ENCODE results near the gene CELSR1.
"Not testable (repeated sequence)": the region's sequence is repeated elsewhere in the genome, so short reads cannot be mapped to it uniquely, and the experiment has no call there.

CELSR1 gene

GRCh38 chr22:46415776-46416519, 121.5 kb downstream of the CELSR1 start:
- FAIRE-seq = no peak

DNA sequence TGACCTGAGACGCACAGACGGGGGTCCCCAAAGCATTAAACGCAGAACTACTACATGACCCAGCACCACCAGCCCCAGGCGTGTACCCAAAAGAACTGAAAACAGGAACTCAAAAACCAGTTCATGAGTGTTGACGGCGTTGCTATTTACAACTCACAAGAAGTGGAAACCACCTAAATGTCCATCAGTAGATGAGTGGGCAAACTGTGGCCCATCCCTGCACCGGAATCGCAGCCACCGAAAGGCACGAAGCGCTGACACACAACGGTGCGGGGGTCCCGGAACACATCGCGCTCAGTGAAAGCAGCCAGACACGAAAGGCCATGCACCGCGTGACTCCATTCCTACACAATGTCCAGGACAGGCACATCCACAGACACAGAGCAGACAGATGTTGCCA, 122.7 kb downstream of the CELSR1 start:
- no peak for FAIRE-seq

DNA sequence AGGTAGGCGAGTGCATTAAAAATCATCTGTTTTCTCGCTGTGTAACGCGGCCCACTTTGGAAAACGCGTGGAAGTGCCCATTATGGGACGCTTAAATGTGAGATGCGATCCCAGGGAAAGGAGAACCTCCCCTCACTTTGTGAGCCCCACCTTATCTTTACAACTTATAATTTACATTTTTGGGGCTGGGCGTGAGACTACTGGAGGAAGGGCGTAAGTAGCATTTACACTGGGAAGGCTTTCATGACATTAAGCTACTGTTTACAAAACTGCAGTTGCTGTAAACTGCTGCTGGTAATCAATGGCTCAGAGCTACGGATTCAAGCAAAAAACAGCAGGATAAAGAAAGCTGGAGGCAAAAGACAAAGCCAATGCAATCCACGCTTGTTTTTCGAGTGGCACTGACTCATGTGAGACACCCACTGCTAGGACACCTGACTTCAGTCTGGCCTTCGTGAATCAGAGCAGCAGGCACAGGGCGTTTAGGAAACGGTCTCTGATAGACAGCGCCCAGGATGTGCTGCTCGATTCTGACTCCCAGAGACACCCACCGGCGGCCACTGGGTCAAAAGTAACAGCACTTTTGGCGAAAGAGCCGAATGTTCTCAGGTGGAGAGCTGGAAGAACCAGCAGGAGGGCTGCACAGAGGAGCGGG, 123.6 kb downstream of the CELSR1 start:
- no peak for FAIRE-seq

GRCh38 chr22:46411347-46411746, 126.1 kb downstream of the CELSR1 start:
- FAIRE-seq = no peak

DNA sequence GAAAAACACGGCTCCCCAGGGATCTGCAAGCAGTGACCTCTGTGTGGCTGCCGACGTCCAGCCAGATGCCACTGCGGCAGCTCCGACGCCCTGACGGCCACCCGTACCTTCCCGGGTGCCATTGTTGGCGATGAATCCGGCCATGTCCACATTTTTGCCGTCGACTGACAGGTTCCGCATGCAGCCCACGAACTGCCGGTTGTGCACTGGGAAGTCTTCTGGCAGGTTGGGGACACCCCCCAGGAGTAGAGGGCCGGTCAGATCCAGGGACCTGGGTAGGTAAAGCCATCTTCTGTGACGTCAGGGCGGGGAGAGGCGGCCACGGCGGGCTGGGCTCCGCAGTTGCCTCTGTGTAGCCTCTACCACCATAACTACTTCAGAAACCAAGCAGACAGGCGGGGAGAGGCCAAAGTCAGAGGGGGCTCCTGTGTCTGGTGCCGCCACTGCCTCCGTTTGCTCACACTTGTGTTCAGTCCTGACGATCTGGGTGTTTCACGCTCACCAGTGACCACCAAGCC, 127.1 kb downstream of the CELSR1 start:
- no peak for FAIRE-seq

GRCh38 chr22:46409631-46410210, 127.7 kb downstream of the CELSR1 start:
- FAIRE-seq = no peak

DNA sequence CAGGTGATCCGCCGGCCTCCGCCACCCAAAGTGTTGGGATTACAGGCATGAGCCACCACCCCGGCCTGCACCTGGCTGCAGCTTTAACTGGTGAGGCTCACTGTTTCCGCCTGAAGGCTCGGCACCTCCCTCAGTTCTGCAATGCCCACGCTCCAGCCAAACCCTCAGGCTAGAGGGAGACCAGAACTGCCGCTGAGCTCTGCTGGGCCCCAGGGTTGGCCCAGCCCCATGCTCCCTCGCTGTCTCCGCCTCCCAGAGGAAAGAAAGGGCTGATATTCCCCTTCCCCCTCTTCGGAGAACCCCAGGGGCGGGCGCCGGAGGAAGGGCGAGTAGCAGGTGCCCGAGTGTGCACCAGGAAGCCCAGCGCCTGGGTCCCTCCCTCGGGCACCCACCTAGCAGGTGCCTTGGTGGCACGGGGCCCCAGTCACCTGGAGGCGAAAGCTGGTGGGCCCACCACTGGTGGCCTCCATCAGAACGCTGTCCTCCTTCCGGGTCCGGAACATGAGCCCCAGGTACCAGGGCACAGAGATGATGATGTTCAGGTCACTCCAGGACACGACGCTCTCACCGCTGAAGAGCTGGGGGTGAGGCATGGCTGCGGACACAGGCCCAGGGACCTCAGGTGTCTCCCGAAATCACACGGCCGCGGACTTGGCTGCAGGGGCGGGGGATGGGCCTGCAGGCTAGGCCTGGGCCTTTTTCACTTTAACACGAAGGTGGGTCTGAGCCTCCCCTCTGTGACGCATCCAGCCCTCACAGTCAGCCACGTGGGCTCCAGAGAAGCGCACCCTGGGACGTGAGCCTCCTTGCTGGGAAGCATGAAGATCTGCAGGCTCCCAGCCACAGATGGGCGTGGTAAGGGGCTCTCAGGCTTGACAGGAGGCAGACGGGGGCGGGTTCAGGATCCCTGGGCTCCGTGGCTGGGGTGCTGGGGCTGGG, 128.6 kb downstream of the CELSR1 start:
- FAIRE-seq = no peak

DNA sequence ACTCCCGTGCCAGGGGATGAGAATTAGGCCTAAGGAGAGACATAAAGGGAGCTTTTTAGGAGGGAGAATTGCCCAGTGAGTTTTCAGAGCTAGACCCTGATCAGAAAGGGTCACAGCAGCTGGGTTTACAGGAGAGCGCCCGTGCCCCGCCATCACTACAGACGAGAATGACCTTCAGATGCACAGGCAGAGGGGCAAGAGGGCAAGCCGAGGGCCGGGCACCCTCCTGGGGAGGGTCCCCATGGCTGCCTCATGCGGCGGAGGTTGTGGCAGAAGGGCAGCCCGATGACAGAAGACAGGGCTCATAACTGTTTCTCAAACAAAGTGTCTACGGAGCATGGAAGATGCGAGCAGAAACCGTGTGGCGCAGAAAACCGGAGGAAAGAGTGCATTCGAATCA, 129.7 kb downstream of the CELSR1 start:
- FAIRE-seq = no peak

GRCh38 chr22:46406791-46407190, 130.6 kb downstream of the CELSR1 start:
- no peak for FAIRE-seq

- no peak for FAIRE-seq
Measured at GRCh38 chr22:46406349-46406748, 131.1 kb downstream of the CELSR1 start.

DNA sequence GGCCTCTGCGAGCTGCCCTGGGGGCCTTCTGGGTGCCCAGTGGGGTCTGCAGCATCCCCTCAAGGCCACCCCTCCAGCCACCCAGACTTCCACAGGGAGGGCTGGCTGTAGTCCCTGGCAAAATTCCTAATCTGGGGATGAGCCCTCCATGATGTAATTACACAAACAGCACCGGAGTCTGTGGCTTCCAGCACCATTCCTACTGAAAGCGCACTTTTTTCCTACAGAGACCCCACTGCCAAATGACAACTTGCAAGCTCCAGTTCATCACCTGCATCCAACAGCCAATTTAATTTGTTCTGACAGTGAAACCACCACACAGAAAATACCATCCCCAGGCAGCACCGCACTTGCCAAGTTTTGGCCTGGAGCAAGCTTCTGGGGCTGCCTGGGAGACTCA, 131.5 kb downstream of the CELSR1 start:
- no peak for FAIRE-seq

DNA sequence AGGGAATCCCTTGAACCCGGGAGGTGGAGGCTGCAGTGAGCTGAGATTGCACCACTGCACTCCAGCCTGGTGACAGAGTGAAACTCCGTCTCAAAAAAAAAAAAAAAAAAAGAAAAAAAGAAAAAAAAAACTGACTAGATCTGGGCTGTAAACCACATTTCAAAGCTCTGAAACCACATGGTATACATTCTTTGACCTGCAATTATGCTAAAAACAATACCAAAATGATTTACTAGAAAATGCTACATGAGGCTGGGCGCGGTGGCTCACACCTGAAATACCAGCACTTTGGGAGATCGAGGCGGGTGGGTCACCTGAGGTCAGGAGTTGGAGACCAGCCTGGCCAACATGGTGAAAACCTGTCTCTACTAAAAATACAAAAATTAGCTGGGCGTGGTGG, 133.5 kb downstream of the CELSR1 start:
- FAIRE-seq = not testable (repeated sequence)

- FAIRE-seq = no peak
Measured at GRCh38 chr22:46402505-46402904, 134.9 kb downstream of the CELSR1 start.

GRCh38 chr22:46401370-46401769, 136.1 kb downstream of the CELSR1 start:
- FAIRE-seq = no peak

- no peak for FAIRE-seq
Measured at GRCh38 chr22:46399251-46400024, 138.0 kb downstream of the CELSR1 start.

DNA sequence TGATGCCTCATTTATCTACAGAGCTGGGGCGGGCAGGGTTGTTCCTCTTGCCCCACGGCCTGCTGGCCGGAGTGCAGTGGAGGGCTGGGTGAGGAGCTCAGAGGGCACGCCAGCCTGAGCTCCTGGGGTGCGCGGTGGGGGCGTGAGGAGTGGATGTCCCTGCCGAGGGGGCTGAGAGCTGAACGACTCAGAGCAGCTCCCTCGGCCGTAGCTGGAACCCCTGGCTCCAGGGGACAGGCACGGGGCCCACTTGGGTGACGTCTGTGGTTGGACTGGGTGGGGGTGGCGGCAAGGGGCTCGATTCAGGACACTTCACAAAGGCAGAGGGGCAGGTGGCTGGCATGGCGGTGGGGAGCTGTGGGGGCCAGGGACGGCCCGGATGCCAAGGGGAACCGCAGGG, 139.5 kb downstream of the CELSR1 start:
- FAIRE-seq = no peak

GRCh38 chr22:46397514-46397913, 139.9 kb downstream of the CELSR1 start:
- FAIRE-seq = no peak

DNA sequence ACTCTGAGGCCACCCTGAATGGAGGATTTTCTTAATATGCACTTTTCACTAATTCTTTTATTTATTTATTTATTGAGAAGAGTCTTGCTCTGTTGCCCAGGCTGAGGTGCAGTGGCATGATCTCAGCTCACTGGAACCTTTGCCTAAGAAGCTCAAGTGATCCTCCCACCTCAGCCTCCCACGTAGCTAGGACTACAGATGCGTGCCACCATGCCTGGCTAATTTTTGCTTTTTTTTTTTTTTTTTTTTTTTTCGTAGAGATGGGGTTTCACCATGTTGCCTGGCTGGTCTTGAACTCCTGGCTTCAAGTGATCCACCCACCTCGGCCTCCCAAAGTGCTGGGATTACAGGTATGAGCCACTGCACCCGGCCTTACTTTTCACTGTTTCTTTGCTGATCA, 140.4 kb downstream of the CELSR1 start:
- not testable (repeated sequence) for FAIRE-seq

- FAIRE-seq = no peak
Measured at GRCh38 chr22:46395145-46395544, 142.3 kb downstream of the CELSR1 start.

DNA sequence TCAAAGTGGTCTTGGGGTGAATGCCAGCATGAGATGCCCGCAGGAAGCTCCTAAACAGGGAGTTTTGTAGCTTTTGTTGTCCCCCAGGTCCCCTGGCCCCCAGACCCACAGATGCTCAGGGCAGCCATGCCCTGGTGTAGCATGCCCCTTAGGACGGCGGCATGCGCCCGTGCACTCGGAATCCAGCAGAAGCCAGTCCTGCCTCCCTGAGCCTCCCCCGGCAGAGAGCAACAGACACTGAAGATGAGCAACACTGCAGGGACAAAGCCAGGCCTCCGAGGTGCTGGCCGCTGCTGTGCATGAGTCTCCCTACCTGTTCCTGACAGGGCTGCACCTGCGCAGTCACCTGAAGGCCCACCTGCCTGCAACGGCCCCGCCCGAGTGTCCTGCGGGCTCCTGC, 142.8 kb downstream of the CELSR1 start:
- FAIRE-seq = no peak

DNA sequence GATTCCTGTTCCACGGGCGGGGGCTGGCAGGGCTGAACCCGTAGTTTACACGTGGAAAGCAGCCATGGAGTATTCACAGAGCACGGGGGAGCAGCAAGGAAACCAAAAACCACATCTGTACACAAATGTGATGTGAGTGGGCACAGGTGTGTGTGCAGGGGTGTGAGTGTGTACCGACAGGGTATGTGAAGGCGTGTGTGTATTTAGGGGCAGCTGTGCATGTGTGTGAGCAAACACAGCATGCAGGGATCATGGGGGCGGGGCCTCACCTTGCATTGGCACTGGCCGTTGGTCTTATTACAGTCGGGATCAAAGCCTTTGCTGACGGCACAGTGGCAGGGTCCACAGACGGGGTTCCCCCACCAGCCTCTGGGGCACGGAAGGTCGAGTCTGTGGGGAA, 143.5 kb downstream of the CELSR1 start:
- FAIRE-seq = no peak

Measured in A204.1 (cell line).